Mesodermal cell (in vitro differentiated cells): ENCODE measurements around the gene MED13.
"Not testable (repeated sequence)": the region's sequence is repeated elsewhere in the genome, so short reads cannot be mapped to it uniquely, and the experiment has no call there.

Source experiments
- H3K27ac ChIP-seq: 2 replicates; pipeline ENCODE4 v1.7.0; 2013; ENCODE audit warnings: mild to moderate bottlenecking, low read depth, low read length, moderate library complexity; ENCODE audit not compliant: severe bottlenecking
- H3K36me3 ChIP-seq: 2 replicates; pipeline ENCODE4 v1.7.1; 2013; ENCODE audit warnings: mild to moderate bottlenecking, low read length, moderate library complexity; ENCODE audit not compliant: control insufficient read depth, insufficient read depth
- H3K4me1 ChIP-seq: one replicate; pipeline ENCODE4 v1.7.1; 2013; ENCODE audit warnings: mild to moderate bottlenecking, low read length; ENCODE audit not compliant: insufficient read depth, control insufficient read depth, poor library complexity, severe bottlenecking
- H3K4me3 ChIP-seq: 2 replicates; pipeline ENCODE4 v1.7.0; 2013; ENCODE audit warnings: low read length, control low read depth, mild to moderate bottlenecking; ENCODE audit not compliant: insufficient read depth, poor library complexity, severe bottlenecking; ENCODE audit errors: extremely low read depth
- H3K9me3 ChIP-seq: 2 replicates; pipeline ENCODE4 v1.7.1; 2013; ENCODE audit warnings: mild to moderate bottlenecking, low read length, moderate library complexity; ENCODE audit not compliant: control insufficient read depth
- WGBS, 2 experiments: methylation state at CpG; one replicate each; pipeline ENCODE4 v1.1.5; 2013; ENCODE audit warnings: missing lambda C conversion rate in 2 of 2; ENCODE audit not compliant: insufficient coverage in 2 of 2; 5-methylcytosine and 5-hydroxymethylcytosine counted together

Gene MED13

DNA sequence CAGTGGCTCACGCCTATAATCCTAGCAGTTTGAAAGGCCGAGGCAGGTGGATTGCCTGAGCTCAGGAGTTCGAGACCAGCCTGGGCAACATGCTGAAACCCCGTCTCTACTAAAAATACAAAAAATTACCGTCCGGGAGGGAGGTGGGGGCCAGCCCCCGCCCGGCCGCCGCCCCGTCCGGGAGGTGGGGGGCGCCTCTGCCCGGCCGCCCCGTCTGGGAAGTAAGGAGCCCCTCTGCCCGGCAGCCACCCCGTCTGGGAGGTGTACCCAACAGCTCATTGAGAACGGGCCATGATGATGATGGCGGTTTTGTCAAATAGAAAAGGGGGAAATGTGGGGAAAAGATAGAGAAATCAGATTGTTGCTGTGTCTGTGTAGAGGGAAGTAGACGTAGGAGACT, 7.8 kb upstream of the MED13 start:
- not testable (repeated sequence) for H3K9me3 ChIP-seq, H3K4me1 ChIP-seq, H3K27ac ChIP-seq, H3K4me3 ChIP-seq, H3K36me3 ChIP-seq
- 91 to 93% methylated on average over 11 to 16 of the region's 21 CpGs for whole genome bisulfite sequencing, 2 experiments

DNA sequence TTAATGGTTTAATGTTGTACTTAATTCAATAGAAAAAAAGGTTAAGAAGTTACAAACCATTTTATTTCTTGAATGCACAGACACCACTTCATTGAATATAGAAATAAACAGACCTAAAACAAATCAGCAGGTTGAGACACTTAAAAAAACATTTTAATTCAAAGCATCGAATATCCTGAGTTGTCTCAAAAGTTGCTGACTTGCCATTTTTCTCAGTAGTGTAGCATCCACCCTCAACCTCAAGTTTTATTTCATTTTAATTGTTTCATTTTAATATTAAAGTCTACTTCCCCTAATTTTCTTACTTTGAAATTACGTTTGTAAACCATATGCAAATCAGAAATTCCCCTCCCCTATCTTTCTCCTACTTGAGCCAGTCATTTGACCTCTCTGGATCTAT, 5.8 kb upstream of the MED13 start:
- no peaks in the 10 kb centered on the region for H3K9me3 ChIP-seq
- no peak overlapping the region for H3K27ac ChIP-seq
- no peak overlapping the region for H3K4me3 ChIP-seq
- H3K4me1 ChIP-seq = no peaks in the 10 kb centered on the region
- H3K36me3 ChIP-seq = no peaks in the 10 kb centered on the region
- 100% methylated on average over 1 of the region's 2 CpGs for WGBS, 2 experiments

DNA sequence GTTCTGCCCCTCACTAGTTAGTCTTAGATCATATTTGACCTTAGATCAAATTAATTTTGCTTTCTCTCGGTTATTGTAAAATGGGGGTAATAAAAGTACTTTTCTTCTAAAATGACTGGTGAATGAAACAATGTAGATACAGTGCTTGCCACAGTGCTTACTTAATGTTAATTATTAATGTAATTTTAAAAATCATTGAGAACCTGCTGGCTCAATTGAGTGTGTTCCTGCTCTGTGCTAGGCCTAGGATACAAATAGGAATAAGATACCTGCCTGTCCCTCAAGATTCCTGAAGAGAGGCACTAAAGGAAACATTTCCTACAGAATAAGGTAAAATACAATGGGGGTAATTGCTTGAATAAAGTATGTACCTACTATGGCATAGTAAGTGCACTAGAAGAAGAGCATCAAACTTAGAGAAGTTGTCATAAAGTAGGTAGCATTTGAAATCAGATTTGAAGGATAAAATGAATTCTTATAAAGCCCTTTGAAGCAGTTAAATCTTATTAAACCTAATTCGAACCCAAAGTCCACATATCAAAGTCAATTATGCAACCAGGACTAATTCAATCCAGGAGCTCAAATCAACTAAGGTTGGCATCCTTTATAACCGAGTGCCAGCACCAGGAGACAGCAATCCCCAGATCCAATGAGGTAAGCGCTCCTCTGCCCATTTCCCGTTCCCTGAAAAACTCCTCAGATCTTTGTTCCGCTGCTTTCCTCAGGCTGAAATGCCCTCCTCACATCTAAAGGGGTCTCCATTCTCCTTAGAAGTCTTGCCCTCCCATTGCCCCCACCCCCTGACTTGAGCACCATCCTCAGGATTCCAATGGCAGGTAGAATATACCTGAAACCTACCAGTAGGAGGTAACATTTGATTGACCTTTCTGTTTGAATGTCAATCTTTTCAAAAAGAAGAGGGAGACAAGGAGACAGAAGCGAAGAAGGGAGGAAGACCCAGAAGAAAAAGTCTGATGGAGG, 2.4 kb upstream of the MED13 start:
- Histone ChIP-seq H3K4me3 (no peak overlapping the region), H3K27ac (no peak overlapping the region), H3K36me3 (peaks cover 7% of the 10 kb centered on the region), H3K9me3 (no peaks in the 10 kb centered on the region), H3K4me1 (peaks cover 8% of the 10 kb centered on the region)
- WGBS, 2 experiments = 85 to 86% methylated on average over 5 of the region's 7 CpGs

DNA sequence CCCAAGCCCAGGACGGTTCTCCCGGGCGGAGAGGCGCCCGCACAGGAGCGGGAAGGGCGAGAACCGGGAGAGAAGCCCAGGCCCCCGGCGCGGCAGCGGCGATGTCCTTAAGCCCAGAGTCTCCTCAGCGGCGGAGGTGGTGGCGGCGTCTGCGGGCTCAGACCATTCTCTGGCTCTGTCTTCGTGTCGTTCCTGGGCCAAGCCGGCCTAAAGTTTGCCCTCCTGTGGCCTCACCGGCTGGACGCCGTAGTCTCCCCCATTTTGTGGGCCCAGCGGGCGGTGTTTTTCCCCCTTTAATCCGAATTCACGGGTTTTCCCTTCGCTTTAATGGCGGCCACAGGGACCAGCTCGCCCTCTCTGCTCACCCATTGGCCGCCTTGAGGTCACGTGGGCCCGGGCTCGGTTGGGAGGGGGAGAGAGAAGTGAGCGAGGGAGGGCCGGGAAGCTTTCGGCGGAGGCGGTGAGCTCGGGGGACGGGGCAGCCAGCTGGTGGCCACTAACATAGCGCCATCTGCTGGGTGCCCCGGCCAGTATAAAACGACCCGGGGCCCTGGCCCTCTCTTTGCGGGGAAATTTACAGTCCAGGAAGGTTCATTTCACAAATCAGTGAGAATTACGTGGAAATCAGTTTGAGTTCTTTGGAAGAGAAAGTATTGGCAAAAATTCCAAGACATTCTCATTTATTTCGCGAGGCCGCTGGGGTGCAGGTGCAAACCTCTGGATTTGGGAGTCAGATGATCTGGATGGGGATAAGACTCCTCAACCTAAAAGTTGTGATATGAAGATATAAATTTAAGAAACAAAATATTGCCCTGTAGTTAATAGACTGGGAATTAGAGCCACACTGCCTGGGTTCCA, 762 bp upstream of the MED13 start:
- WGBS, 2 experiments = 0 to 2% methylated on average over 29 to 41 of the region's 51 CpGs
- peaks cover 11% of the 10 kb centered on the region for H3K4me1 ChIP-seq

DNA sequence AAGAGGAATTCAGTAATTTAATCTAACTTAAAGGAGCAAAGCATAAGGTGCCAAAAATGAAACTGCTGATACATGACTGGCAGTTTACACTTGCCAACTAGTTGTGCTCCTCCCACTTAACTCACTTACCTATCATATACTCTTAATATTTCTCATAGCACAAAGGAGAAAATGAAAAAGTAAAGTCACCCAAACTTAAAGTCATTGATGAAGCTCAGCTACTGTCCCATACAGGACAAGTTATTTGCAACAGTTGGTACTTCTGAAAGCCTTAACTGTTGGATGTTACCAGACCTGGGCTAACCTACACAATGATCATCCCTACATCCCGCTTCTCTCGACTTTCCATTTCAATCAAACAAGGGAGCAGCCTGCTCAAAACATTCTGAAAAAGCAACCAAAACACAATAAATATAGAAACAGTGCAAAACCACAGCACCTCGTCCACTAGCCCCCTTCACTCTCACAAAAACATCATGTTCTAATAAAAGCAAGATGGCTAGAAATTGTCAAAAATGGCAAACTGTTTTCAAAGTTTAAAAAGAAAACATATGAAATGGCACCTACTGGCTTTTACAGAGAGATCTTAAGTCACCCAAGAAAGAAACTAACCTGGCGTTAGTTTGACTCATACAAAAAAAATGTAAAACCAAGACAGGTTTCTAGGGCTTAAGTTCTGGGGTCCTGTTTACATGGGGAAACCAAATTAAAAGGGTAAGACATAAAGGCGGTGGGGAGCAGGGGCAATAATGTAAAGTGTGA, 868 bp downstream of the MED13 start:
- WGBS, 2 experiments = 0 to 7% methylated on average over 3 to 5 of the region's 5 CpGs
- Histone ChIP-seq H3K9me3 (no peaks in the 10 kb centered on the region), H3K27ac (peak overlapping the region; percentile 76), H3K4me3 (peak overlapping the region; percentile 91), H3K4me1 (peaks cover 11% of the 10 kb centered on the region), H3K36me3 (peaks cover 26% of the 10 kb centered on the region)

More for the DNA sequence above, 762 bp upstream of the MED13 start:
- H3K36me3 ChIP-seq = peaks cover 13% of the 10 kb centered on the region
- peak overlapping the region; percentile 91 for H3K4me3 ChIP-seq
- no peaks in the 10 kb centered on the region for H3K9me3 ChIP-seq
- peak overlapping the region; percentile 98 for H3K27ac ChIP-seq

DNA sequence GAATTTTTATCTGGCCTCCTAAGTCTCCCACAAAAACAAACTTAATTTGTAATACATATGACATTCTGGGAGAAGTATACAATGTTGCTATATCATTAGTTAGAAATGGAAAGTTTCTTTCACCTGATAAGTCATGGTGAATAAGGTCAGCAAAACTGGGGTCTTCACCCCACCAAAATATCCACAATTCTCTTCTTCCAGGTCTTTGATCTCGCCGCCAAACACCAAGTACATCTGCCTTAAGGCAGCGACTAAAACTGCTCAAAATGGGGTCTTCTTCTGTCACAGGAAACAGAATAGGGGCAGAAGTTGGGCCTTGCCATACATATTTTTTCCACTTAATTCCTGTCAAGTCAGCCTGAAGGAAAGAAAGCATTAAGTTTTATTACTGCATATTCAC, 2.1 kb downstream of the MED13 start:
- peaks cover 15% of the 10 kb centered on the region for H3K4me1 ChIP-seq
- H3K9me3 ChIP-seq = no peaks in the 10 kb centered on the region
- H3K27ac ChIP-seq = no peak overlapping the region
- WGBS, 2 experiments = 65 to 72% methylated on average over 3 of the region's 3 CpGs
- H3K36me3 ChIP-seq = peaks cover 35% of the 10 kb centered on the region
- peak overlapping the region; percentile 91 for H3K4me3 ChIP-seq

DNA sequence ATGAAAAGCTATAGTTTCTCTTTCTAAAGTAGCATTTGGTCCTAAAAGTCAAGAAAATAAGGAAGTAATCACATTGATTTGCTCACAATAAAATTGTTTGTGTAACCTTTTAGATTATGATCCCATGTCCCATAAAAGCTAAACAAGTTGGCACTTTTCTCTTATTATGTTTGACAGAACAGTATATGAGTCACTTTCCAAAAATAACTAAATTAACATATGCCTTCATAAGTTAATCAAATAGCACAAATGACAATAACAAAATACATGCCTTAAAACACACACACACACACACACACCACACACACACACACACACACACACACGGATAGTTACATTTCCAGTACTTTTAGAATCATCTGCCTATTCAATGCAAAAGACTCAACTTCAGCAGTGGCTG, 2.8 kb downstream of the MED13 start:
- Histone ChIP-seq H3K36me3 (peaks cover 36% of the 10 kb centered on the region), H3K9me3 (no peaks in the 10 kb centered on the region), H3K4me3 (peak overlapping the region; percentile 91), H3K27ac (no peak overlapping the region), H3K4me1 (peaks cover 15% of the 10 kb centered on the region)
- WGBS, 2 experiments = 83% methylated on average over 1 of the region's 1 CpG; no CpG with 5 or more reads in 1 of the 2 experiments

DNA sequence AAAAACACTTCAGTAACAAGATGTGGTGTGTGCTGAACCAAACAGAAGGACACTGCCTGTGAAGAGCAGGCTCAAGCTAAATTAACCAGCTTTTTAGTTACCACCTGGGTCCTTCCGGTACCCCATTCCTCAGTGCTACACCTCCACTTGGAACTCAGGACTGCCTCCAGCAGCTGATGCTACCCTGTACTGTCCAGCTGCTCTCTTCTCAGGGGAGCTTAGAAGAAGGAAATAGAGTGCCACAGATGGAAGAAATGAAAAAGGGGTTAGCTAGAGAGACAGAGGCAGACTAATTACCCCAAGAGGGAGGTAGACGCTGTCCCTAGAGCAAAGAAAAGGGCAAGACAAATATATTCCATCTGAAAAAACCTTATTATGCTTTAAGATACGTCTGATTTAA, 5.7 kb downstream of the MED13 start:
- Histone ChIP-seq H3K9me3 (no peaks in the 10 kb centered on the region), H3K4me3 (no peak overlapping the region), H3K36me3 (peaks cover 59% of the 10 kb centered on the region), H3K4me1 (peaks cover 15% of the 10 kb centered on the region), H3K27ac (no peak overlapping the region)
- no CpG with 5 or more reads among the region's 3 CpGs for WGBS, 2 experiments

DNA sequence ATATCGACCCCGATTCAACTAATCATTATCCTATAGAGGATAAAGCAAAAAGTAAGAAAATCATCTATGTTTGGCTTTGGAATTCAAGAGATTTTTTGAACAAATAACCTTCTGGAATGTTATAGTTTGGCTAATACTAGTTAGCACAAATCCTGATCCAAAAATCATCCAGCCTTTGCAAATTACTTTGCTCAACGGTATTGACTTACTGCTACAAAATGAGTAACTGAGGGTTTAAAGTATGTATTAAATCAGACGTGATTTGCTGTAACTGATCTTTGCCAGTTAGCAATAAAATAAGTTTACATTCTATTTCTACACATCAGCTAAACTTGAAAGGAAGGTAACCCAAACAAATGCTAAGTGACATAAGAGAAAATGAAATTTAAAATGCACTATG, 6.5 kb downstream of the MED13 start:
- Histone ChIP-seq H3K4me1 (peaks cover 15% of the 10 kb centered on the region), H3K9me3 (no peaks in the 10 kb centered on the region), H3K36me3 (peaks cover 63% of the 10 kb centered on the region), H3K4me3 (no peak overlapping the region), H3K27ac (no peak overlapping the region)
- no CpG with 5 or more reads among the region's 4 CpGs for WGBS, 2 experiments

DNA sequence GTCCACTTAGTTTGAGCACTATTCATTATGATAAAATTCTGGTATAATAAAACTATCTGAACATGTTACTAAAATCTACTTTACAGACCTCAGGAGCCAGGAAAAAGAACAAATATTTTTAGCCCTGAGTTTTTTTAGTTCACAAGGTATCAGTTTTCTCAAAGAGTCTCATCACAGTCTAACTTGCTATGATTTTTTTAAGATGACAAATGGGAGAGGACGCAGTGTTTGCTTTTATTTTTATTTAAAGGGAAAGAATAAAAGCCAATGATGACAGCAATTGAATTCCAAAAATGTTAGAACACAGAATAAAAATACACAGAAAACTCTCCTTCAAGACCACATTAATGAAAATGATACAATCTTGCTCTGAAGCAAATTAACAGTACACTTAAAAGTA, 7.4 kb downstream of the MED13 start:
- Histone ChIP-seq H3K4me3 (no peak overlapping the region), H3K9me3 (no peaks in the 10 kb centered on the region), H3K36me3 (peaks cover 63% of the 10 kb centered on the region), H3K27ac (no peak overlapping the region), H3K4me1 (peaks cover 8% of the 10 kb centered on the region)
- no CpG with 5 or more reads among the region's 1 CpG for WGBS, 2 experiments
